ENCODE data around the gene CTIF. TPM values are rescaled to one million over a fixed set of nuclear protein-coding genes. Genes with fewer than 3 reads are reported as not detected.

The CTIF gene
- total RNA-seq, 1 experiment from 2014 or later, result 5.8 TPM

DNA sequence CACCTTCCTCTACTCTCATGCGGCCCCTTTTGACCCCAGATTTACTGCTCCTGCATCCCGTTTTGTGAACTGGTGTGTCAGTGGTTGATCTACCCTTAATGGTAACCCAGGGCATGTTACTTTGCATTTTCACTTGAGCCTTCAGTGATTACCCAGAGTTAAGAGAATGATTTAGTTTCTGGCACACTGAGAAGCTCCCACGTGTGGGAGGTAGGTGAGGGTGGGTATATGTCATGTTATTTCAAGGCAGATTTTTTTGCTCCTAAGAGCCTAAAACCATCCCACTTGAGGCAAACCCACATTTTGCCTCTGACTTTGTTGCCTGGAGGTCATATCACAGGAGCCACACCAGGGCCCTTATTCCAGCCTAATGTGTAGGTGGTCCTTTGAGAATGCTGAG lies 186.7 kb downstream of the CTIF start:
- H3K9me3 ChIP-seq (ENCODE audit: low read length), result no peaks in the 10 kb centered on the region
- intact Hi-C loops (cut with micrococcal nuclease), result no loop called here
- CTCF ChIA-PET, result no interaction called here
- BruUV-seq (replicated peaks), result no TSS peak
- no peak overlapping the region for H3K27ac ChIP-seq (ENCODE audit: low read length)
- no peak for DNase-seq
- no peaks in the 10 kb centered on the region for H3K36me3 ChIP-seq (ENCODE audit: low read depth, low read length)
- no peak overlapping the region for H3K4me2 ChIP-seq (ENCODE audit: low read length)
- H3K9ac ChIP-seq (ENCODE audit: low read length), result no peak overlapping the region
- H3K27me3 ChIP-seq (ENCODE audit: low read length), result no peaks in the 10 kb centered on the region
- H3K4me3 ChIP-seq (ENCODE audit: low read length), result no peak overlapping the region
- POLR2A ChIA-PET (ENCODE audit: unreplicated experiment), result no interaction called here
- no peak for ATAC-seq
- no peaks in the 10 kb centered on the region for H3F3A ChIP-seq (ENCODE audit: low read length, unreplicated experiment)
- peaks cover 11% of the 10 kb centered on the region for H3K4me1 ChIP-seq (ENCODE audit: insufficient read depth, low read length)
- H2AFZ ChIP-seq (ENCODE audit: low read length), result no peak overlapping the region
- no peaks in the 10 kb centered on the region for H3K79me2 ChIP-seq (ENCODE audit: low read length)
- no peaks in the 10 kb centered on the region for H4K20me1 ChIP-seq (ENCODE audit: low read length)
- TF ChIP-seq EZH2phosphoT487 (IDR thresholded peaks at IDR 0.05; ENCODE audit: borderline replicate concordance, low read length) (no peak), EZH2 (IDR thresholded peaks at IDR 0.05; ENCODE audit: low read length, unreplicated experiment) (no peak), CTCF (conservative IDR thresholded peaks at IDR 0.05; ENCODE audit: low read depth, low read length) (no peak)
- H3K9me2 ChIP-seq (replicated peaks; ENCODE audit: low read length), result no peaks in the 10 kb centered on the region

GRCh38 chr18:48727681-48728080 lies 188.8 kb downstream of the CTIF start:
- ATAC-seq (0 out of 2 replicates have a peak, but pooled peaks have one; percentile 15), DNase-seq (no peak)
- Histone ChIP-seq H3K4me3 (ENCODE audit: low read length) (no peak overlapping the region), H4K20me1 (ENCODE audit: low read length) (no peaks in the 10 kb centered on the region), H3K4me1 (ENCODE audit: insufficient read depth, low read length) (peaks cover 11% of the 10 kb centered on the region), H3K9me2 (replicated peaks; ENCODE audit: low read length) (no peaks in the 10 kb centered on the region), H3K79me2 (ENCODE audit: low read length) (no peaks in the 10 kb centered on the region), H3K9me3 (ENCODE audit: low read length) (no peaks in the 10 kb centered on the region), H3F3A (ENCODE audit: low read length, unreplicated experiment) (no peaks in the 10 kb centered on the region), H3K4me2 (ENCODE audit: low read length) (no peak overlapping the region), H3K27ac (ENCODE audit: low read length) (no peak overlapping the region), H3K36me3 (ENCODE audit: low read depth, low read length) (no peaks in the 10 kb centered on the region), H2AFZ (ENCODE audit: low read length) (no peak overlapping the region), H3K9ac (ENCODE audit: low read length) (no peak overlapping the region), H3K27me3 (ENCODE audit: low read length) (no peaks in the 10 kb centered on the region)
- intact Hi-C loops (cut with micrococcal nuclease), result no loop called here
- ChIA-PET POLR2A (ENCODE audit: unreplicated experiment) (no interaction called here), CTCF (no interaction called here)
- TF ChIP-seq EZH2phosphoT487 (IDR thresholded peaks at IDR 0.05; ENCODE audit: borderline replicate concordance, low read length), result no peak
- TF ChIP-seq EZH2 (IDR thresholded peaks at IDR 0.05; ENCODE audit: low read length, unreplicated experiment), result no peak
- TF ChIP-seq CTCF (conservative IDR thresholded peaks at IDR 0.05; ENCODE audit: low read depth, low read length), result no peak
- TSS peak; percentile 33 for BruUV-seq (replicated peaks)

DNA sequence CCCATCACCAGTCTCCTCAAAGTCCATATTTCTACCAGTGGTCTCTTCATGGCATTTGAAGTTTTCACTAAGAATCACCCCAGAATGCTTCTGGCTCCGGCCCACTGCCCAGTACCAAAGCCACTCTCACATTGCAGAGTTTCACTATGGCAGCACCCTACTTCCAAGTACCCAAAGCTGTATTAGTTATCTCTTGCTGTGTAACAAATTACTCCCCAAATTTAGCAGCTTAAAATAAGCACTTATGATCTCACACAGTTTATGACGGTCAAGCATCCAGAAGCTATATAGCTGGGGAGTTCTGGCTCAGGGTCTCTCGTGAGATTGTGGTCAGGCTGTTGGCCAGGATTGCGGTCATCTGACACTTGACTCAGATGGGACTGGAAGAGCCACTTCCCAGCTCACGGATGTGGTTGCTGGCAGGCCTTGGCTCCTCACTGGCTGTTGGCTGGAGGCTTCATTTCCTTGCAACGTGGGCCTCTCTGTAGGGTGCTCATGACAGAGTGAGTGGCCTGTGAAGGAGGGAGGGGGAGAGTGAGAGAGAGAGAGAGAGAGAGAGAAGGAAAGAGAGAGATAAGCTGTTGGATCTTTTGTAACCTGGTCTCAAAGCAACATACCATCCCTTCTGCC lies 189.5 kb downstream of the CTIF start:
- no peaks in the 10 kb centered on the region for H3K9me3 ChIP-seq (ENCODE audit: low read length)
- H3K27me3 ChIP-seq (ENCODE audit: low read length), result no peaks in the 10 kb centered on the region
- POLR2A ChIA-PET (ENCODE audit: unreplicated experiment), result interaction anchor here (0.6 kb wide), 1 partner anchor 185 kb away, joined by 5 read pairs; no protein-coding TSS in a partner anchor
- no peaks in the 10 kb centered on the region for H4K20me1 ChIP-seq (ENCODE audit: low read length)
- H3K9ac ChIP-seq (ENCODE audit: low read length), result no peak overlapping the region
- H3K4me2 ChIP-seq (ENCODE audit: low read length), result no peak overlapping the region
- H3K4me1 ChIP-seq (ENCODE audit: insufficient read depth, low read length), result peaks cover 11% of the 10 kb centered on the region
- H3K27ac ChIP-seq (ENCODE audit: low read length), result no peak overlapping the region
- no peaks in the 10 kb centered on the region for H3K36me3 ChIP-seq (ENCODE audit: low read depth, low read length)
- ATAC-seq (peak; percentile 97), DNase-seq (peak; percentile 83)
- no peaks in the 10 kb centered on the region for H3K79me2 ChIP-seq (ENCODE audit: low read length)
- no peak overlapping the region for H3K4me3 ChIP-seq (ENCODE audit: low read length)
- no peaks in the 10 kb centered on the region for H3K9me2 ChIP-seq (replicated peaks; ENCODE audit: low read length)
- intact Hi-C loops (cut with micrococcal nuclease), result no loop called here
- BruUV-seq (replicated peaks), result no TSS peak
- no peaks in the 10 kb centered on the region for H3F3A ChIP-seq (ENCODE audit: low read length, unreplicated experiment)
- no peak overlapping the region for H2AFZ ChIP-seq (ENCODE audit: low read length)
- TF ChIP-seq EZH2phosphoT487 (IDR thresholded peaks at IDR 0.05; ENCODE audit: borderline replicate concordance, low read length) (no peak), CTCF (conservative IDR thresholded peaks at IDR 0.05; ENCODE audit: low read depth, low read length) (no peak), EZH2 (IDR thresholded peaks at IDR 0.05; ENCODE audit: low read length, unreplicated experiment) (no peak)
- CTCF ChIA-PET, result no interaction called here
